ENCODE results near the gene MAP2K5. TPM values are rescaled to one million over a fixed set of nuclear protein-coding genes. Genes with fewer than 3 reads are reported as not detected.

The MAP2K5 gene
- total RNA-seq, 1 experiment from 2014 or later = 15.0 TPM

DNA sequence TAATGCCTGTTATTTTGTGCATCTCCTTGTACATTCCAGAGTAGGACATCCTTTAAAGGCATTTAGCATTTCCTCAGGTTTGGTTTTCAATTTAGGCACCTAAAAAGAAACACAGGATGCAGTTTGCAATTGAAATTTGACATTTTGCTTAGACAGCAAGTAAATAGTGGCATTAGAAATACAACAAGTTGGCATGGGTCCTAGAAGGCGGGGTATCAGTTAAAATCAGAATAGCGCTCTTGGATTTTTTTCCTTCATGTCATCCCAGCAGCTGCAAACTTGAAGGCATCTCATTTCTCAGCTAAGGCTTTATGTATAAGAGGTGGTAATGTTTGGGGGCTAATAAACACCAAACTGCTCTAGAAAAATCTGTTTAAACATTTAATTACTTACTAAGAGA, 235.3 kb downstream of the MAP2K5 start:
- H3K4me1 Mint-ChIP-seq = peaks cover 24 to 59% of the 10 kb centered on the region in 2 experiments
- Histone ChIP-seq H3K4ac (ENCODE audit: low read depth, low read length) (no peak overlapping the region), H3K4me1 (ENCODE audit: insufficient read depth, low read length) (no peaks in the 10 kb centered on the region; the same call in 1 of the 2 replicates), H2BK12ac (ENCODE audit: insufficient read length, low read depth, low read length) (no peak overlapping the region), H3K4me2 (ENCODE audit: insufficient read depth, insufficient read length, low read length) (no peak overlapping the region), H4K8ac (replicated peaks; ENCODE audit: insufficient read length, low read depth, low read length) (no peak overlapping the region), H2BK5ac (ENCODE audit: insufficient read length, low read length) (no peak overlapping the region), H3K23ac (ENCODE audit: insufficient read length, low read depth, low read length) (no peak overlapping the region), H3K23me2 (ENCODE audit: insufficient read length, low read depth, low read length, poor library complexity, severe bottlenecking) (no peaks in the 10 kb centered on the region), H4K5ac (ENCODE audit: insufficient read length, low read depth, low read length) (no peak overlapping the region), H2AFZ (ENCODE audit: low read length) (no peak overlapping the region), H3K9me3 (ENCODE audit: control insufficient read depth, low read depth, low read length) (no peaks in the 10 kb centered on the region), H4K91ac (ENCODE audit: insufficient read length, low read depth, low read length) (no peak overlapping the region), H3K18ac (ENCODE audit: insufficient read length, low read depth, low read length) (no peak overlapping the region), H3K56ac (ENCODE audit: insufficient read length, low read depth, low read length) (no peak overlapping the region), H3T11ph (ENCODE audit: low read length) (no peak overlapping the region), H2BK15ac (ENCODE audit: low read depth, low read length) (no peak overlapping the region), H3K9ac (ENCODE audit: extremely low read depth, insufficient read length, low read length) (no peak overlapping the region), H3K79me1 (ENCODE audit: insufficient read depth, low read depth, low read length, poor library complexity, severe bottlenecking) (no peaks in the 10 kb centered on the region), H3K14ac (ENCODE audit: insufficient read depth, low read length) (no peak overlapping the region), H2BK120ac (ENCODE audit: low read depth, low read length, poor library complexity, severe bottlenecking) (no peak overlapping the region), H2BK20ac (ENCODE audit: low read depth, low read length, poor library complexity, severe bottlenecking) (no peak overlapping the region), H3K79me2 (ENCODE audit: insufficient read depth, low read length) (no peaks in the 10 kb centered on the region), H3K27ac (ENCODE audit: insufficient read length, low read depth, low read length) (no peak overlapping the region), H4K20me1 (ENCODE audit: control insufficient read depth, insufficient read depth, insufficient read length) (no peaks in the 10 kb centered on the region), H2AK5ac (ENCODE audit: insufficient read length, low read length) (no peak overlapping the region), H3K27me3 (ENCODE audit: insufficient read depth, low read length) (no peaks in the 10 kb centered on the region)
- no peaks in the 10 kb centered on the region for H3K27me3 Mint-ChIP-seq (ENCODE audit: low read depth)
- DNase-seq = no peak
- TF ChIP-seq, protein P1, sequence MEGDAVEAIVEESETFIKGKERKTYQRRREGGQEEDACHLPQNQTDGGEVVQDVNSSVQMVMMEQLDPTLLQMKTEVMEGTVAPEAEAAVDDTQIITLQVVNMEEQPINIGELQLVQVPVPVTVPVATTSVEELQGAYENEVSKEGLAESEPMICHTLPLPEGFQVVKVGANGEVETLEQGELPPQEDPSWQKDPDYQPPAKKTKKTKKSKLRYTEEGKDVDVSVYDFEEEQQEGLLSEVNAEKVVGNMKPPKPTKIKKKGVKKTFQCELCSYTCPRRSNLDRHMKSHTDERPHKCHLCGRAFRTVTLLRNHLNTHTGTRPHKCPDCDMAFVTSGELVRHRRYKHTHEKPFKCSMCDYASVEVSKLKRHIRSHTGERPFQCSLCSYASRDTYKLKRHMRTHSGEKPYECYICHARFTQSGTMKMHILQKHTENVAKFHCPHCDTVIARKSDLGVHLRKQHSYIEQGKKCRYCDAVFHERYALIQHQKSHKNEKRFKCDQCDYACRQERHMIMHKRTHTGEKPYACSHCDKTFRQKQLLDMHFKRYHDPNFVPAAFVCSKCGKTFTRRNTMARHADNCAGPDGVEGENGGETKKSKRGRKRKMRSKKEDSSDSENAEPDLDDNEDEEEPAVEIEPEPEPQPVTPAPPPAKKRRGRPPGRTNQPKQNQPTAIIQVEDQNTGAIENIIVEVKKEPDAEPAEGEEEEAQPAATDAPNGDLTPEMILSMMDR (conservative IDR thresholded peaks at IDR 0.05) = no peak
- H3K27ac Mint-ChIP-seq = no peak overlapping the region
- no peaks in the 10 kb centered on the region; a peak in 1 of 5 replicates for H3K9me3 Mint-ChIP-seq
- WGBS (ENCODE audit: extremely low coverage, insufficient read length, low lambda C conversion rate) = no CpG with 5 or more reads among the region's 2 CpGs
- H3K4me3 Mint-ChIP-seq = no peak overlapping the region
- no peaks in the 10 kb centered on the region for H3K36me3 Mint-ChIP-seq (ENCODE audit: insufficient read depth in 1 of 3, low read depth in 3 of 3)
